DND-41 (cell line): ENCODE results near the gene BBS4.
"Not testable (repeated sequence)": the region's sequence is repeated elsewhere in the genome, so short reads cannot be mapped to it uniquely, and the experiment has no call there.

Experiments
- ATAC-seq: fragments of 200-7000 bp; cut with Tn5 transposase; 3 replicates; pipeline ENCODE4 v1.9.1; 2021; ENCODE audit warnings: low read depth; ENCODE audit not compliant: insufficient read depth
- DNase-seq: peaks from one replicate; pipeline ENCODE4 v3.0.0-alpha.2; 2020
- H2AFZ ChIP-seq: 2 replicates; pipeline ENCODE4 v1.6.0; 2012; ENCODE audit warnings: low read depth, low read length
- H3K27ac ChIP-seq: 2 replicates; pipeline ENCODE4 v1.5.1; 2012; ENCODE audit warnings: low read length, inconsistent platforms
- H3K27me3 ChIP-seq: fragments of 200-600 bp; sonication (generic); 2 replicates; pipeline ENCODE4 v1.6.0; 2012; ENCODE audit warnings: low read length, mild to moderate bottlenecking, inconsistent platforms; ENCODE audit not compliant: insufficient read depth, poor library complexity
- H3K36me3 ChIP-seq: 2 replicates; pipeline ENCODE4 v1.5.1; 2012; ENCODE audit warnings: low read length, inconsistent platforms; ENCODE audit not compliant: insufficient read depth
- H3K4me1 ChIP-seq: 2 replicates; pipeline ENCODE4 v1.5.1; 2012; ENCODE audit warnings: mild to moderate bottlenecking, low read length; ENCODE audit not compliant: insufficient read depth
- H3K4me2 ChIP-seq: 2 replicates; pipeline ENCODE4 v1.6.0; 2012; ENCODE audit warnings: mild to moderate bottlenecking, moderate library complexity, low read length, inconsistent platforms; ENCODE audit not compliant: insufficient read depth
- H3K4me3 ChIP-seq, 2 experiments: fragments of 200-600 bp in 1 of 2; shearing (Covaris generic) in 1 of 2; 2 replicates each; pipeline ENCODE4 v1.5.1; 2012 to 2016; ENCODE audit warnings: inconsistent platforms in 2 of 2, low read length in 2 of 2, mild to moderate bottlenecking in 2 of 2, low read depth in 1 of 2, moderate library complexity in 1 of 2
- H3K79me2 ChIP-seq: 2 replicates; pipeline ENCODE4 v1.6.0; 2012; ENCODE audit warnings: low read length, inconsistent platforms; ENCODE audit not compliant: insufficient read depth
- H3K9ac ChIP-seq: 2 replicates; pipeline ENCODE4 v1.6.0; 2012; ENCODE audit warnings: low read depth, mild to moderate bottlenecking, inconsistent platforms, low read length, moderate library complexity
- H3K9me3 ChIP-seq: 2 replicates; pipeline ENCODE4 v1.5.1; 2012; ENCODE audit warnings: low read length, moderate library complexity, mild to moderate bottlenecking, inconsistent platforms; ENCODE audit not compliant: insufficient read depth, severe bottlenecking
- H4K20me1 ChIP-seq: 2 replicates; pipeline ENCODE4 v1.6.0; 2012; ENCODE audit warnings: low read length; ENCODE audit not compliant: insufficient read depth
- EZH2 ChIP-seq: IDR thresholded peaks from 3 replicates; pipeline ENCODE4 v1.6.1; 2012; ENCODE audit warnings: borderline replicate concordance, low read depth, mild to moderate bottlenecking, moderate library complexity, low read length, inconsistent platforms; ENCODE audit not compliant: severe bottlenecking
- TF ChIP-seq, protein P1 (sequence below): IDR thresholded peaks from 2 replicates; pipeline ENCODE4 v1.5.1; 2012; ENCODE audit warnings: borderline replicate concordance, low read length, moderate library complexity, mild to moderate bottlenecking; ENCODE audit not compliant: poor library complexity, severe bottlenecking; ENCODE audit errors: extremely low read depth

Gene BBS4

DNA sequence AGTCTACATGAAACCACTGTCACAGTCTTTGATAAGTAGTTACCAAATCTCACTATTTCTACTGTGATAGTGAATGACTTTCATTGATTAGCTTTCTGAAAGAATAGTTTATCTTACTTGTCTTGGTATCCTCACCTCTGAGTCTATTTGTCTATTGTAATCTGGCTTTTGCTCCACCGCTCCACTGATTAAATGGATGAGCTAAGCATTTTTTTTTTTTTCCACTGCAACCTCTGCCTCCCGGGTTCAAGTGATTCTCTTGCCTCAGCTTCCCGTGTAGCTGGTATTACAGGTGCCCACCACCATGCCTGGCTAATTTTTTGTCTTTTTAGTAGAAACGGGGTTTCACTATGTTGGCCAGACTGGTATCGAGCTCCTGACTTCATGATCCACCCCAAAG, 12.9 kb downstream of the BBS4 start:
- H3K27me3 ChIP-seq = no peaks in the 10 kb centered on the region
- no peaks in the 10 kb centered on the region for H3K79me2 ChIP-seq
- no peak overlapping the region for H3K4me2 ChIP-seq
- DNase-seq (no peak), ATAC-seq (no peak)
- no peaks in the 10 kb centered on the region for H3K9me3 ChIP-seq
- H3K4me3 ChIP-seq = no peak overlapping the region
- no peak overlapping the region for H3K27ac ChIP-seq
- H3K4me1 ChIP-seq = no peaks in the 10 kb centered on the region
- TF ChIP-seq, protein P1, sequence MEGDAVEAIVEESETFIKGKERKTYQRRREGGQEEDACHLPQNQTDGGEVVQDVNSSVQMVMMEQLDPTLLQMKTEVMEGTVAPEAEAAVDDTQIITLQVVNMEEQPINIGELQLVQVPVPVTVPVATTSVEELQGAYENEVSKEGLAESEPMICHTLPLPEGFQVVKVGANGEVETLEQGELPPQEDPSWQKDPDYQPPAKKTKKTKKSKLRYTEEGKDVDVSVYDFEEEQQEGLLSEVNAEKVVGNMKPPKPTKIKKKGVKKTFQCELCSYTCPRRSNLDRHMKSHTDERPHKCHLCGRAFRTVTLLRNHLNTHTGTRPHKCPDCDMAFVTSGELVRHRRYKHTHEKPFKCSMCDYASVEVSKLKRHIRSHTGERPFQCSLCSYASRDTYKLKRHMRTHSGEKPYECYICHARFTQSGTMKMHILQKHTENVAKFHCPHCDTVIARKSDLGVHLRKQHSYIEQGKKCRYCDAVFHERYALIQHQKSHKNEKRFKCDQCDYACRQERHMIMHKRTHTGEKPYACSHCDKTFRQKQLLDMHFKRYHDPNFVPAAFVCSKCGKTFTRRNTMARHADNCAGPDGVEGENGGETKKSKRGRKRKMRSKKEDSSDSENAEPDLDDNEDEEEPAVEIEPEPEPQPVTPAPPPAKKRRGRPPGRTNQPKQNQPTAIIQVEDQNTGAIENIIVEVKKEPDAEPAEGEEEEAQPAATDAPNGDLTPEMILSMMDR = no peak
- TF ChIP-seq EZH2 = no peak
- no peak overlapping the region for H3K9ac ChIP-seq
- no peaks in the 10 kb centered on the region for H3K36me3 ChIP-seq
- H4K20me1 ChIP-seq = no peaks in the 10 kb centered on the region
- no peak overlapping the region for H2AFZ ChIP-seq

DNA sequence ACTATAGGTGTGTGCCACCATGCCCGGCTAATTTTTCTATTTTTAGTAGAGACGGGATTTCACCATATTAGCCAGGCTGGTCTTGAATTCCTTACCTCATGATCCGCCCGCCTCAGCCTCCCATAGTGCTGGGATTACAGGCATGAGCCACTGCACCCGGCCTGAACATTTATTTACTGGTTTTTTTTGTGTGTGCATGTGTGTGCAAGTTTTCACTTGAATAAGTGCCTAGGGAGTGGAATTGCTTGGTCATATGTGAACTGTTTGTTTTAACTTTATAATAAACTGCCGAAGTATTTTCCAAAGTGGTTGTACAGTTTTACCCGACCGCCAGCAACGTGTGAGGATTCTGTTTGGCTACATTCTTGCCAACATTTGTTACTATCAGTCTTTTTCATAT, 14.1 kb downstream of the BBS4 start:
- ATAC-seq = no peak
- no peak overlapping the region for H2AFZ ChIP-seq
- TF ChIP-seq EZH2 = no peak
- TF ChIP-seq, protein P1 = no peak
- no peaks in the 10 kb centered on the region for H3K27me3 ChIP-seq
- no peak overlapping the region for H3K9ac ChIP-seq
- H3K4me1 ChIP-seq = no peaks in the 10 kb centered on the region
- no peak overlapping the region for H3K4me2 ChIP-seq
- no peaks in the 10 kb centered on the region for H3K36me3 ChIP-seq
- no peaks in the 10 kb centered on the region for H3K79me2 ChIP-seq
- no peak overlapping the region for H3K27ac ChIP-seq
- no peak overlapping the region for H3K4me3 ChIP-seq
- DNase-seq = no peak
- H3K9me3 ChIP-seq = no peaks in the 10 kb centered on the region
- no peaks in the 10 kb centered on the region for H4K20me1 ChIP-seq

DNA sequence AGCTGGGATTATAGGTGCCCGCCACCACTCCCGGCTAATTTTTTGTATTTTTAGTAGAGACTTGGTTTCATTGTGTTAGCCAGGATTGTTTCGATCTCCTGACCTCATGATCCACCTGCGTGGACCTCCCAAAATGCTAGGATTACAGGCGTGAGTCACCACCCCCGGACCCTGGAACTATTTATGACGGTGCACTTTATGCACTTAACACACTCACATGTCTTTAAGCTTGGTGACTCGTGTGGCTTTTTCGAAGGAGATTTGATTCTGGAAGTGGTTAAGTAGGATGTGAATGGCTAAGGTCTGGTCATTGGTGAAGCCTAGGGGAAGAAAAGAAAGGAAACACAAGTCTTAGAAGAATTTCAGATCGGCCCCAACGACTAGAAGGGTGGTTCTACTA, 20.3 kb downstream of the BBS4 start:
- no peaks in the 10 kb centered on the region for H3K36me3 ChIP-seq
- H3K4me1 ChIP-seq = no peaks in the 10 kb centered on the region
- H3K9ac ChIP-seq = no peak overlapping the region
- no peak for DNase-seq
- H3K4me3 ChIP-seq = no peak overlapping the region
- no peaks in the 10 kb centered on the region for H4K20me1 ChIP-seq
- no peak for TF ChIP-seq EZH2
- TF ChIP-seq, protein P1 = no peak
- H3K79me2 ChIP-seq = no peaks in the 10 kb centered on the region
- no peak for ATAC-seq
- H2AFZ ChIP-seq = no peak overlapping the region
- no peaks in the 10 kb centered on the region for H3K27me3 ChIP-seq
- no peak overlapping the region for H3K4me2 ChIP-seq
- no peaks in the 10 kb centered on the region for H3K9me3 ChIP-seq
- no peak overlapping the region for H3K27ac ChIP-seq

GRCh38 chr15:72708551-72709303, 22.7 kb downstream of the BBS4 start:
- DNase-seq, ATAC-seq, H4K20me1 ChIP-seq, H3K36me3 ChIP-seq, H3K9ac ChIP-seq, H3K9me3 ChIP-seq, H2AFZ ChIP-seq, H3K4me1 ChIP-seq, H3K79me2 ChIP-seq, H3K4me3 ChIP-seq, H3K4me2 ChIP-seq, H3K27me3 ChIP-seq, H3K27ac ChIP-seq: not testable (repeated sequence)
